Measurements from ENCODE around the gene NLK. TPM values are rescaled to one million over a fixed set of nuclear protein-coding genes. Genes with fewer than 3 reads are reported as not detected.

The NLK gene
- total RNA-seq, 1 donor from 2014 or later = 25.4 TPM

DNA sequence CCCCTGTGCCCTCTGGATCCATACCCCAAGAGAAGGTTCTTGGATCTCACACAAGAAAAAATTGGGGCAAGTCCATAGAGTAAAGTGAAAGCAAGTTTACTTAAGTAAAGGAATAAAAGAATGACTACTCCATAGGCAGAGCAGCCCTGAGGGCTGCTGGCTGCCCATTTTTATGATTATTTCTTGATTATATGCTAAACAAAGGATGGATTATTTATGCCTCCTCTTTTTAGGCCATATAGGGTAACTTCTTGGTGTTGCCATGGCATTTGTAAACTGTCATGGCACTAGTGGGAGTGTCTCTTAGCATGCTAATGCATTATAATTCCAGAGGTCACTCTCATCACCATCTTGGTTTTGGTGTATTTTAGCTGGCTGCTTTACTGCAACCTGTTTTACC lies 70.8 kb downstream of the NLK start:
- Mint-ChIP-seq H3K27ac (no peak overlapping the region), H3K27me3 (no peaks in the 10 kb centered on the region), H3K9me3 (peaks cover 6% of the 10 kb centered on the region), H3K4me3 (no peak overlapping the region), H3K36me3 (no peaks in the 10 kb centered on the region), H3K4me1 (ENCODE audit: unreplicated experiment) (peaks cover 13% of the 10 kb centered on the region)
- TF ChIP-seq, protein P1, sequence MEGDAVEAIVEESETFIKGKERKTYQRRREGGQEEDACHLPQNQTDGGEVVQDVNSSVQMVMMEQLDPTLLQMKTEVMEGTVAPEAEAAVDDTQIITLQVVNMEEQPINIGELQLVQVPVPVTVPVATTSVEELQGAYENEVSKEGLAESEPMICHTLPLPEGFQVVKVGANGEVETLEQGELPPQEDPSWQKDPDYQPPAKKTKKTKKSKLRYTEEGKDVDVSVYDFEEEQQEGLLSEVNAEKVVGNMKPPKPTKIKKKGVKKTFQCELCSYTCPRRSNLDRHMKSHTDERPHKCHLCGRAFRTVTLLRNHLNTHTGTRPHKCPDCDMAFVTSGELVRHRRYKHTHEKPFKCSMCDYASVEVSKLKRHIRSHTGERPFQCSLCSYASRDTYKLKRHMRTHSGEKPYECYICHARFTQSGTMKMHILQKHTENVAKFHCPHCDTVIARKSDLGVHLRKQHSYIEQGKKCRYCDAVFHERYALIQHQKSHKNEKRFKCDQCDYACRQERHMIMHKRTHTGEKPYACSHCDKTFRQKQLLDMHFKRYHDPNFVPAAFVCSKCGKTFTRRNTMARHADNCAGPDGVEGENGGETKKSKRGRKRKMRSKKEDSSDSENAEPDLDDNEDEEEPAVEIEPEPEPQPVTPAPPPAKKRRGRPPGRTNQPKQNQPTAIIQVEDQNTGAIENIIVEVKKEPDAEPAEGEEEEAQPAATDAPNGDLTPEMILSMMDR (conservative IDR thresholded peaks at IDR 0.05) = no peak
- no peak for DNase-seq (ENCODE audit: extremely low spot score, unreplicated experiment)

- no peak for DNase-seq (ENCODE audit: extremely low spot score, unreplicated experiment)
- no peak overlapping the region for H3K27ac Mint-ChIP-seq
- no peaks in the 10 kb centered on the region for H3K27me3 Mint-ChIP-seq
- H3K9me3 Mint-ChIP-seq = peaks cover 5% of the 10 kb centered on the region
- peaks cover 18% of the 10 kb centered on the region for H3K4me1 Mint-ChIP-seq (ENCODE audit: unreplicated experiment)
- no peaks in the 10 kb centered on the region for H3K36me3 Mint-ChIP-seq
- no peak overlapping the region for H3K4me3 Mint-ChIP-seq
- TF ChIP-seq, protein P1 (conservative IDR thresholded peaks at IDR 0.05) = no peak
Observed at GRCh38 chr17:28115046-28115445, 72.6 kb downstream of the NLK start.

DNA sequence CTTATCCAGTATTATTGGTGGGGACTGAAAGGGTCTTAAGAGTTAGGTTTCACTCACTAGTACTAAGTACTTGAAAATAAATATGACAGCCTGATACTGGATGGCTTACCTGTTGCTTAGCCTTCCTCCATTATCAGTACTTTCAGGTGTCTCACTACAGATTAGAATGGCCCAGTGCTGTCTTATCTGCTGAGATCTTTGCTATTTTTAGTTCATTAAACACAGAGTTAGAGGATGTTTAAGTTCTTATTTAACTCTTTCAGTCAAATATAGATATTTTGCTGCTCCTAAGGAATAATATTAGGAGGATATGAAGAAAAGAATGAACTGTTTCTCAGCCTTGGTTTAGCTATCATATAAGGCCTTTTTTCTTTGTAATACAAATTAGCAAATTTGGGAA lies 74.8 kb downstream of the NLK start:
- Mint-ChIP-seq H3K4me3 (no peak overlapping the region), H3K4me1 (ENCODE audit: unreplicated experiment) (peaks cover 12% of the 10 kb centered on the region), H3K27ac (no peak overlapping the region)

GRCh38 chr17:28118362-28118761 lies 75.9 kb downstream of the NLK start:
- DNase-seq (ENCODE audit: extremely low spot score, unreplicated experiment) = no peak
- no peaks in the 10 kb centered on the region for H3K27me3 Mint-ChIP-seq
- H3K4me3 Mint-ChIP-seq = no peak overlapping the region
- H3K4me1 Mint-ChIP-seq (ENCODE audit: unreplicated experiment) = peaks cover 8% of the 10 kb centered on the region
- H3K36me3 Mint-ChIP-seq = peaks cover 4% of the 10 kb centered on the region
- no peak overlapping the region for H3K27ac Mint-ChIP-seq
- no peaks in the 10 kb centered on the region for H3K9me3 Mint-ChIP-seq
- TF ChIP-seq, protein P1 (conservative IDR thresholded peaks at IDR 0.05) = no peak

More for the DNA sequence above, 74.8 kb downstream of the NLK start:
- Mint-ChIP-seq H3K36me3 (no peaks in the 10 kb centered on the region), H3K27me3 (no peaks in the 10 kb centered on the region), H3K9me3 (no peaks in the 10 kb centered on the region)
- TF ChIP-seq, protein P1 (conservative IDR thresholded peaks at IDR 0.05) = no peak
- DNase-seq (ENCODE audit: extremely low spot score, unreplicated experiment) = no peak

GRCh38 chr17:28119046-28119445 lies 76.6 kb downstream of the NLK start:
- H3K4me3 Mint-ChIP-seq = no peak overlapping the region
- DNase-seq (ENCODE audit: extremely low spot score, unreplicated experiment) = no peak
- no peaks in the 10 kb centered on the region for H3K9me3 Mint-ChIP-seq
- H3K4me1 Mint-ChIP-seq (ENCODE audit: unreplicated experiment) = peaks cover 8% of the 10 kb centered on the region
- no peaks in the 10 kb centered on the region for H3K27me3 Mint-ChIP-seq
- H3K36me3 Mint-ChIP-seq = peaks cover 4% of the 10 kb centered on the region
- TF ChIP-seq, protein P1 (conservative IDR thresholded peaks at IDR 0.05) = no peak
- no peak overlapping the region for H3K27ac Mint-ChIP-seq

DNA sequence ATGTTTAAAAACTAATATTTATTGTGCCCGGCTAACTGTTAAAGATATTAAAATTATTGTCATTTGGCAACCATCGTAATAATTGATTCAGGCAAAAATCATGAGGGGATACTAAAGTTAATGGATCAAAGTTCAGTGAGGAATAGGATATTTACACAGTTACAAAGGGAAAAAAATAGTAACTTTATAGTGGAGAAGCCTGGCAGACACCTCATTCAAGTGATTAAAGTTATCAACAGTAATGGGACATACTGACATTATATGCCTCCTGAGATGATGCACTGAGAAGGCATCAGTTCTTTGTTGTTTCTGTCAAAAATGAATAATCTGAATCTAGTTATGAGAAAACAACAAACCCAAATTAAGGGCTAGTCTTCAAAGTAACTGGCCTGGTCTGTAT lies 77.1 kb downstream of the NLK start:
- TF ChIP-seq, protein P1 (conservative IDR thresholded peaks at IDR 0.05) = no peak
- Mint-ChIP-seq H3K4me3 (no peak overlapping the region), H3K9me3 (no peaks in the 10 kb centered on the region), H3K27me3 (no peaks in the 10 kb centered on the region), H3K4me1 (ENCODE audit: unreplicated experiment) (peaks cover 8% of the 10 kb centered on the region), H3K27ac (no peak overlapping the region), H3K36me3 (peaks cover 4% of the 10 kb centered on the region)
- no peak for DNase-seq (ENCODE audit: extremely low spot score, unreplicated experiment)
